Subcutaneous adipose tissue (tissue), 4 donors: ENCODE data around the gene STARD3NL. TPM values are rescaled to one million over a fixed set of nuclear protein-coding genes. Genes with fewer than 3 reads are reported as not detected.

Experiments used
- total RNA-seq, 4 donors: library from RNA; depleted of rRNA; stranded (reverse); fragments of >200 nt; gene quantifications; one replicate each; pipeline ENCODE4 v1.1.0, GENCODE V29; 2016
- TF ChIP-seq, protein P1 (sequence below): fragments of 450-650 bp; IDR thresholded peaks from one replicate; pipeline ENCODE4 v1.5.1; 2016; ENCODE audit warnings: low read depth, mild to moderate bottlenecking, control low read depth, antibody characterized with exemption, moderate library complexity

The STARD3NL gene
- total RNA-seq, 4 donors from 2014 or later, result 33.0 to 50.4 (median 42.3) TPM

DNA sequence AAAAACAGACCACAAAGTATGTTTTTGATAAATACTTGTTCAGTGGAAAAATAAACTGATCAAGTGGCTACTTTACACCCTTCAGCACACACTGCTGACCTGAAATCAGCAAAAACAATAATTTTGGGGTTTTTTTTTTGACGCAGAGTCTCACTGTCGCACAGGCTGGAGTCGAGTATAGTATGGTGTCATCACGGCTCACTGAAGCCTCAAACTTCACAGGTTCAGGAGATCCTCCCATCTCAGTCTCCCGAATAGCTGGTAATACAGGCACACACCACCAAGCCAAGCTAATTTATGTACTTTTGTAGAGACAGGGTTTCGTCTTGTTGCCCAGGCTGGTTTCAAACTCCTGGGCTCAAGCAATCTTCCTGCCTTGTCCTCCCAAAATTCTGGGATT is 64.8 kb downstream of the STARD3NL start:
- TF ChIP-seq, protein P1, sequence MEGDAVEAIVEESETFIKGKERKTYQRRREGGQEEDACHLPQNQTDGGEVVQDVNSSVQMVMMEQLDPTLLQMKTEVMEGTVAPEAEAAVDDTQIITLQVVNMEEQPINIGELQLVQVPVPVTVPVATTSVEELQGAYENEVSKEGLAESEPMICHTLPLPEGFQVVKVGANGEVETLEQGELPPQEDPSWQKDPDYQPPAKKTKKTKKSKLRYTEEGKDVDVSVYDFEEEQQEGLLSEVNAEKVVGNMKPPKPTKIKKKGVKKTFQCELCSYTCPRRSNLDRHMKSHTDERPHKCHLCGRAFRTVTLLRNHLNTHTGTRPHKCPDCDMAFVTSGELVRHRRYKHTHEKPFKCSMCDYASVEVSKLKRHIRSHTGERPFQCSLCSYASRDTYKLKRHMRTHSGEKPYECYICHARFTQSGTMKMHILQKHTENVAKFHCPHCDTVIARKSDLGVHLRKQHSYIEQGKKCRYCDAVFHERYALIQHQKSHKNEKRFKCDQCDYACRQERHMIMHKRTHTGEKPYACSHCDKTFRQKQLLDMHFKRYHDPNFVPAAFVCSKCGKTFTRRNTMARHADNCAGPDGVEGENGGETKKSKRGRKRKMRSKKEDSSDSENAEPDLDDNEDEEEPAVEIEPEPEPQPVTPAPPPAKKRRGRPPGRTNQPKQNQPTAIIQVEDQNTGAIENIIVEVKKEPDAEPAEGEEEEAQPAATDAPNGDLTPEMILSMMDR, result no peak

DNA sequence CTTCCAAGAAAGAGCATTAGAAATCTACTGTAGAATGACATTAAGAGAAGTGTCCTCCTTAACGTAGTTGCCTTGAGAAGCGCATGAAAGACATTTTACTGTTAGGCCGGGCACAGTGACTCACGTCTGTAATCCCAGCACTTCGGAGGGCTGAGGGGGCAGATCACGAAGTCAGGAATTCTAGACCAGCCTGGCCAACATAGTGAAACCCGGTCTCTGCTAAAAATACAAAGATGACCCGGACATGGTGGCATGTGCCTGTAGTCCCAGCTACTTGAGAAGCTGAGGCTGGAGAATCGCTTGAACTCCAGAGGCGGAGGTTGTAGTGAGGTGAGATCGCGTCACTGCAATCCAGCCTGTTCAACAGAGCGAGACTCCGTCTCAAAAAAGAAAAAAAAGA is 66.5 kb downstream of the STARD3NL start:
- TF ChIP-seq, protein P1, result no peak

DNA sequence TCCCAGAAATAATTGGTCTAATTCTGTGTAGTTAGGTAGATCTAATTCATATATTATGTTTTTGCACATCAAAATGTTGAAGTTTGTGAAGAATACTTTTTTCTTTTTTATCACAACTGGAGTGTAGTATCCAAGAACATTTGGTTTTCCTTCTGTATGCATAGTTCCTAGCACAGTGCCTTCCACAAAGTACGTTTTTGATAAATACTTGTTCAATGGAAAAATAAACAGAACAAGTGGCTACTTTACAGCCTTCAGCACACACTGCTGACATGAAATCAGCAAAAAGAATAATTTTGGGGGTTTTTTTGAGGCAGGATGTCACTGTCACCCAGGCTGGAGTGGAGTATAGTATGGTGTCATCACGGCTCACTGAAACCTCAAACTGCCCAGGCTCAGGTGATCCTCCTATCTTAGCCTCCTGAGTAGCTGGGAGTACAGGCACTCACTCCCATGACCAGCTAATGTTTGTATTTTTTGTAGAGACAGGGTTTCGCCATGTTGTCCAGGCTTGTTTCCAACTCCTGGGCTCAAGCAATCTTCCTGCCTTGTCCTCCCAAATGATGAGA is 67.4 kb downstream of the STARD3NL start:
- TF ChIP-seq, protein P1, result no peak

DNA sequence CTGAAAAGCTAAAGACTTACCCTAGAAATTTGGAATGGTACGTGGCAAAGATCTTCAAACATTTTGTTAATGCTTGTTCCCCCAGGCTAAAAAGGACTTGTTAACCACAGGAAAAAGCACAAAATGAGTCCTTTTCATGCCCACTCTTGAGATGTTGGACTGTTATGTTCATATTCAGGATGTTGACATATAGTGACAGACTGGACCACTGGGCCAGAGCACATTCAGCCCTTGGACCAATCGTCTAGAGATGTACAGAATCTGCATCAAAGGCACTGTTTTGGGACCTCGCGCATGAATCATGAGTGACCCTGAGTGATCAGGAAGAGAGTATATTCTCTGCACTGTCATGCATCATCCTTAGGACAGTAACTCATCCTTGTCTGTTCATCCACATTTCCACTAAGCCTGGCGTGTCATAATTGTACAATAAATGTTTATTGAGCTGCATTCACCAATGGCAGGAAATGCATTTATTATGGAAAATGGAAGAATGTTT is 70.1 kb downstream of the STARD3NL start:
- TF ChIP-seq, protein P1, result no peak

DNA sequence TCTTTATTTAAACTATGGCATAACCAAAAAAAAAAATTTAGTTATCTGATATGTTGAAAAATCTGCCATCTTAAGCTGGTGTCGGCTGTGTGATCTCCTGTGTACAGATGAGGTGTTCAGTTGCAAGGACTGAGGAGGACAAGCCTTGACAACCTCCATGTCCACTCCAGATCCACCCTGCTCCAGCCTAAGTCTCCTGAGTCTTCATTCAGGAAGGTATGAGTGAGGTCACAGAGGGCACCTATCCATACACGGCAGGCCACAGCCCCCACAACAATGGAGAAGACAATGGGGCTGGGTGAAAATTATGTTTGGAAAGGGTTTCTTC is 79.3 kb downstream of the STARD3NL start:
- TF ChIP-seq, protein P1, result no peak

DNA sequence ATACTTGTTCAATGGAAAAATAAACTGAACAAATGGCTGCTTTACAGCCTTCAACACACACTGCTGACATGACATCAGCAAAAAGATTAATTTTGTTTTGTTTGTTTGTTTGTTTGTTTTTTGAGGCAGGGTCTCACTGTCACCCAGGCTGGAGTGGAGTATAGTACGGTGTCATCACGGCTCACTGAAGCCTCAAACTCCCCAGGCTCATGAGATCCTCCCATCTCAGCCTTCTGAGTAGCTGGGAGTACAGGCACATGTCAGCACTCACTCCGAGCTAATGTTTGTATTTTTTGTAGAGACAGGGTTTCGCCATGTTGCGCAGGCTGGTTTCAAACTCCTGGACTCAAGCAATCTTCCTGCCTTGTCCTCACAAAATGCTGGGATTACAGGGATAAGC is 84.5 kb downstream of the STARD3NL start:
- TF ChIP-seq, protein P1, result no peak

DNA sequence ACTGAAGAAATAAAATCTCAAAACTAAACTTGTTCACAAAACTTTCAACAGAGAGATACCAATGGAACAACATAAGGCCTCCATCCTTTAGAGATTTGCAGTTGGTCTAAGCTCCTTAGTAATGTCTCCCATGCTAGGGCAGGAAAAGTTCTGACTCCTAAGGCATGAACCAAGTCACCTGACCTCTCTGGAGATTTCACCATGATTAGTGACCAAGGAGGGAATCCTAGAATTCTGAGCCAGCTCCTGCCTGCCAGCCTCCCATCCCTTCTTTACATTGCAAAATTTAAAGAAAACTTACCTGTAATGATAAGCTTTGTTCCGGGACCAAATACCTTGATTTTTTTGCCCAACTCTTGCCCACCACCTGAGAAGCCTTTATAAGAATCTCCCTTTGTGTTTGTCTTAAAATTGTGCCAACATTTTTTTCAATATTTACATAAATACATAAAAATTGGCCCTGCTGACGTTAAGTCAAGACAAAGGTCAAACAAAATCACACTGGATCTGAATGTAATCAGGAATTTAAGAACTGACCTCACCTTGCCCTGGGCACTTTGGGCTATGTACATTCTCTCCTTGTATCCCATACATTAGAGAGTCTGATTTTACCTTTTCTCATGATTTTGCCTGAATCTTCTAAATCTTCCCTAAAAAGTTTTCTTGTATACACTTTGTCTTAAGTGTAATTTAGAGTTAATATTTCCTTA is 95.4 kb downstream of the STARD3NL start, which contains the start of gene TARP:
TSS of gene TARP (minus strand) at position 351 of the 710 bp plus-strand sequence.
- TF ChIP-seq, protein P1, result no peak
